Retinal pigment epithelial cell (primary cell): ENCODE results near the gene TWSG1.

Experiments used
- DNase-seq: peaks from one replicate; pipeline ENCODE4 v3.0.0-alpha.2; 2010; ENCODE audit warnings: low read depth
- H3K4me3 ChIP-seq: 2 replicates; pipeline ENCODE4 v1.5.1; 2011; ENCODE audit warnings: mild to moderate bottlenecking, low read length, control low read depth, moderate library complexity
- TF ChIP-seq, protein P1 (sequence below): conservative IDR thresholded peaks from 2 replicates; pipeline ENCODE4 v1.5.1; 2011; ENCODE audit warnings: low read depth, low read length, control low read depth, inconsistent platforms

Gene TWSG1

DNA sequence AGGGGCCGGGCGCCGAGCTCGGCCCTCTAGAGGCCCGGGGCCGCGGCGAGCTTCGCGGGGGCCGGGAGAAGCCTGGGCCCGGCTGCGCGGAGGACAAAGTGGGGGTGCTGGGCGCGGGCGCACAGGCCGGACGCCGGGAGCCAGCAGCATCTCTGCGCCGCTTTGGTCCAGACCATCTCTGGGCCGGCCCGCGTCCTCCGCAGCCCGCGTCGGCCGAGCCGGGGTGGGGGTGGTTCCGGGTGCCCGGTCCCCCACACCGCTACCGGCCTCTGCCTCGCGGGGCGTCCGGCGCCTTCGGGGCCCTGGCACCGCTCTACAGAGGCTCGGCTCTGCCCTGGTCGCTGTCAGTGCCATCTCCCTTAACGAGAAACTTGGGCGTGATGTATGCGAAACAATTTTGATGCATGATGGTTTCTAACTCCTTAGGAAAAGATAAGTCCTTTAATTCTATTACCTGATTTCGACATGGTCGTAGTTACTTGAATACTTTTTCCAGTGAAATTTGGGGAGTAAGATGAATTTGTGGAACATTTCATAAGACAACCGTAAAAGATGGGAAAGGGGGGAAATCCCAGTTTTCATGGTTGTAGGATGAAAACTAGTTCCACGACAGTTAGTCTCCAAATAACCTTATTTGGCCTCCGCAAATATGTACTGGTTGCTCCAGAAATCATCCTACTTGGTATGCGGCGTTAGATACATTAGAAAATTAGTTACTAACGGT, 562 bp downstream of the TWSG1 start:
- H3K4me3 ChIP-seq: peak overlapping the region; percentile 67
- DNase-seq: no peak
- TF ChIP-seq, protein P1, sequence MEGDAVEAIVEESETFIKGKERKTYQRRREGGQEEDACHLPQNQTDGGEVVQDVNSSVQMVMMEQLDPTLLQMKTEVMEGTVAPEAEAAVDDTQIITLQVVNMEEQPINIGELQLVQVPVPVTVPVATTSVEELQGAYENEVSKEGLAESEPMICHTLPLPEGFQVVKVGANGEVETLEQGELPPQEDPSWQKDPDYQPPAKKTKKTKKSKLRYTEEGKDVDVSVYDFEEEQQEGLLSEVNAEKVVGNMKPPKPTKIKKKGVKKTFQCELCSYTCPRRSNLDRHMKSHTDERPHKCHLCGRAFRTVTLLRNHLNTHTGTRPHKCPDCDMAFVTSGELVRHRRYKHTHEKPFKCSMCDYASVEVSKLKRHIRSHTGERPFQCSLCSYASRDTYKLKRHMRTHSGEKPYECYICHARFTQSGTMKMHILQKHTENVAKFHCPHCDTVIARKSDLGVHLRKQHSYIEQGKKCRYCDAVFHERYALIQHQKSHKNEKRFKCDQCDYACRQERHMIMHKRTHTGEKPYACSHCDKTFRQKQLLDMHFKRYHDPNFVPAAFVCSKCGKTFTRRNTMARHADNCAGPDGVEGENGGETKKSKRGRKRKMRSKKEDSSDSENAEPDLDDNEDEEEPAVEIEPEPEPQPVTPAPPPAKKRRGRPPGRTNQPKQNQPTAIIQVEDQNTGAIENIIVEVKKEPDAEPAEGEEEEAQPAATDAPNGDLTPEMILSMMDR: no peak

DNA sequence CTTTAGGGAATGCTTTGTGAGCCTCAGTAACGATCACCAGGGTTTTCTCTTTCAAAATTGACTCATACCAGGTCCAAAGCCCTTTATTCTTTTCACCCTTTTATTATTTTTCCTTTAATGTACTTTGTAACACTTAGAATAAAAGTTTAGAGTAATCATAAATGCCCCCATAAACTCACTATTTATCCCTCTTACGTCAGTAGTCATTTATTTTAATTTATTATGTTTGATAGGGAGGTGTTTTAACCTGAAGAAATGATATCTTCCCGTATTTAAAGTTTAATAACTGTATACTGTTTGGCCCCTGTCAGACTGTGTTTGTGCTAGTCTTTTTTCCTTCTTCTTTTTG, 1.1 kb downstream of the TWSG1 start:
- no peak for DNase-seq
- H3K4me3 ChIP-seq: peak overlapping the region; percentile 67
- TF ChIP-seq, protein P1: no peak

DNA sequence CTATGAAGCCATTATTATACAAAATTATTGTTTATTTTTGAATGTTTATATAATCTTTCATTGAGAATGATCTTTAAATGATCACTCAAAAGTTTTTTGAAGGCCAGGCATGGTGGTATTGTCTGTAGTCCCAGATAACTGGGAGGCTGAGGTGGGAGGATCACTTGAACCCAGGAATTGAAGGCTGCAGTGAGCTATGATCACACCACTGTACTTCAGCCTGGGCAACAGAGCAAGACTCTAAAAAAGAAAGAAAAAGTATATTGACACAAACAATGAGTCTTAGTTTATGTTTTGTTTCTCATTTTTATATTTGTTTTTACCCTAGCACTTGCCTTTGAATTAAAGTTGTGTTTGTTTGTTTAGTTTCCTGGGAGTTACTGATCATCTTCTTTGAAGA, 2.3 kb downstream of the TWSG1 start:
- no peak overlapping the region for H3K4me3 ChIP-seq
- no peak for DNase-seq
- TF ChIP-seq, protein P1: no peak

DNA sequence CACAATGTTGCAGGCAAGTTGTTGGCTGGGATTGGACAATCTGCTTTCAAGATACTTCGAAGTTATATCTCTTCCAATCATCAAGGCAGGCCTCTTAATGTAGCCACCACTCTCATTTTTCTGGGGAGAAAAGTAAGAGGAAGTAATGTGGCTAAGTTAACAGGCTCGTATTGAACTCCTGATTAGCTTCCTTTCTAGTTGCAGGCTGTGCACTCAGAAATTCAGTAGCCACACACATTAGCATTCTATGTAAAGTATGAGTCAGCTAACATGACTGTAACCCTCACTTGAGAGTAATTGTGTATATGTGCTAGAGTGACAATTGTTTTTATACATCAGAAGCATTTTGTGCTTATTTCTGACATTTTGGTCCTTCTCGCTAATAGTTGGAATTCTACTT, 3.3 kb downstream of the TWSG1 start:
- no peak for DNase-seq
- TF ChIP-seq, protein P1: no peak
- no peak overlapping the region for H3K4me3 ChIP-seq

DNA sequence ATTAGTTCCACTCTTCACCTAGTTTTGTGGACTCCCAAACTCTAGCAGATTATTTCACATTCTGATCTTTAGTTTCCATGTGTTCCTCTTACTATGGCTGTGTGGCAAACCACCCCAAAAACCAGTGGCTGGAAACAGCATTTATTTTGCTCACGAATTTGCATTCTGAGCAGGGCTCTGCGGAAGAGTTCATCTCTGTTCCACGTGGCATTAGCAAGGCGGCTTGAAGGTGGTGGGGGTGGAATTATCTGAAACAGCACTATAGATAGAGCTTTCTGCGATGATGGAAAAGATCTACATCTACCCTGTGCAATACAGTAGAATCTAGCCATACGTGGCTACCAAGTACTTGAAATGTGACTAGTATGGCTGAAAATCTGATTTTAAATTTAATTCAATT, 5.9 kb downstream of the TWSG1 start:
- TF ChIP-seq, protein P1: no peak
- no peak for DNase-seq
- H3K4me3 ChIP-seq: no peak overlapping the region

DNA sequence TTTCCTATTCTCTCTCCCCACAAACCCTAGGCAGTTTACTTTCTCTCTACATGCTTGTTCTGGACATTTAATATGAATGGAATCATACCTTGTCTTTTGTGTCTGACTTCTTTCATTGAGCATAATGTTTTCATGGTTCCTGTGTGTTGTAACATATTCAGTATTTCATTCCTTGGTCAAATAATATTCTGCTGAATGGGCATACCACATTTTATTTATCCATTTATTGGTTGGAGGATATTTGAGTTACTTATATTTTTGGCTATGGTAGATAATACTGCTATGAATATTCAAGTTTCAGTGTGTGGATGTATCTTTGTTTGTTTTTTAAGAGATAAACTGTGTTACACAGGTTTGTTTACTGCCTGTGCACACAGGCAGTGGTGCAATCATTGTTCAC, 9.0 kb downstream of the TWSG1 start:
- TF ChIP-seq, protein P1: no peak
- DNase-seq: no peak
- no peak overlapping the region for H3K4me3 ChIP-seq

DNA sequence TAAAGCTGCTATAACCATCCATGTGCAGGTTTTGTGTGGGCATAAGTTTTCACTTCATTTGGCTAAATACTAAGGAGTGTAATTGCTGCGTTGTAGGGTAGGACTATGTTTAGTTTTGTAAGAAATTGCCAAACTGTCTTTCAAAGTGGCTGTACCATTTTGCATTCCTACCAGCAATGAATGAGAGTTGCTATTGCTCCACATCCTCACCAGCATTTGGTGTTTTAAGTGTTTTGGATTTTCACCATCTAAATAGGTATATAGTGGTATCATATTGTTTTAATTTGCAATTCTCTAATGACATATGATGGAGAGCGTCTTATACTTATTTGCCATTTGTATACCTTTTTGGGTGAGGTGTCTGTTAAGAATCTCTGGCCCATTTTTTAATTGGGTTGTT, 12.2 kb downstream of the TWSG1 start:
- no peak overlapping the region for H3K4me3 ChIP-seq
- TF ChIP-seq, protein P1: no peak
- DNase-seq: no peak
